HEK293 (cell line): ENCODE results near the gene PNMA8A.
A peak's percentile ranks its signal among the peaks of the same experiment; 100 is the strongest.

ENCODE experiments used
- CTCF ChIA-PET: fragments of 350-600 bp; formaldehyde crosslinking; extraction: SDS; loops from one replicate; lab custom pipeline; 2021; ENCODE audit warnings: antibody characterized with exemption; lab: Yijun Ruan, JAX
- POLR2A ChIA-PET: fragments of 300-600 bp; formaldehyde crosslinking; extraction: SDS; loops from one replicate; lab custom pipeline; 2020; ENCODE audit warnings: antibody characterized with exemption, inconsistent platforms; lab: Yijun Ruan, JAX
- H3K27ac ChIP-seq: fragments of 200-500 bp; sonication (Bioruptor generic); 2 replicates; pipeline ENCODE4 v1.5.1; 2014; ENCODE audit warnings: low read depth, low read length, control low read depth, inconsistent platforms; ENCODE audit errors: extremely low read depth
- H3K36me3 ChIP-seq, 2 experiments: fragments of 200-500 bp in 1 of 2; sonication (Bioruptor generic) in 1 of 2; 1 replicate in 1 of 2; 2 replicates in 1 of 2; pipeline ENCODE4 v1.5.1; 2014 to 2017; ENCODE audit warnings: inconsistent platforms in 2 of 2, low read length in 2 of 2; ENCODE audit not compliant: control insufficient read depth in 2 of 2, insufficient read depth in 1 of 2
- H3K4me1 ChIP-seq: fragments of 200-500 bp; sonication (Bioruptor generic); 2 replicates; pipeline ENCODE4 v1.5.1; 2014; ENCODE audit warnings: mild to moderate bottlenecking, low read length, inconsistent platforms; ENCODE audit not compliant: control insufficient read depth, insufficient read depth
- H3K4me3 ChIP-seq: 2 replicates; pipeline ENCODE4 v1.5.1; 2011; ENCODE audit warnings: low read depth, mild to moderate bottlenecking, control low read depth, low read length, moderate library complexity
- H3K9me3 ChIP-seq: fragments of 200-500 bp; sonication (Bioruptor generic); 2 replicates; pipeline ENCODE4 v1.5.1; 2014; ENCODE audit warnings: low read depth, low read length, inconsistent platforms; ENCODE audit not compliant: control insufficient read depth, insufficient read depth
- BCL11A ChIP-seq: fragments of 450-650 bp; formaldehyde crosslinking; IDR thresholded peaks from 2 replicates; pipeline ENCODE4 v1.5.1; 2016; ENCODE audit warnings: low read depth, missing biosample characterization, missing genetic modification characterization
- KLF10 ChIP-seq: fragments of 450-650 bp; IDR thresholded peaks from 2 replicates; pipeline ENCODE4 v1.5.1; 2018; ENCODE audit warnings: missing biosample characterization, mild to moderate bottlenecking, missing genetic modification characterization
- OSR2 ChIP-seq: fragments of 450-650 bp; formaldehyde crosslinking; IDR thresholded peaks from 2 replicates; pipeline ENCODE4 v1.5.1; 2016; ENCODE audit warnings: missing biosample characterization, missing genetic modification characterization
- SALL2 ChIP-seq: fragments of 450-650 bp; formaldehyde crosslinking; IDR thresholded peaks from 2 replicates; pipeline ENCODE4 v1.5.0; 2017; ENCODE audit warnings: missing biosample characterization, mild to moderate bottlenecking, missing genetic modification characterization, borderline replicate concordance
- YY2 ChIP-seq: fragments of 450-650 bp; formaldehyde crosslinking; IDR thresholded peaks from 2 replicates; pipeline ENCODE4 v1.5.1; 2016; ENCODE audit warnings: missing biosample characterization, missing genetic modification characterization
- ZBTB17 ChIP-seq: fragments of 450-650 bp; formaldehyde crosslinking; IDR thresholded peaks from 2 replicates; pipeline ENCODE4 v1.5.1; 2016; ENCODE audit warnings: missing biosample characterization, missing genetic modification characterization
- ZBTB49 ChIP-seq: fragments of 450-650 bp; formaldehyde crosslinking; IDR thresholded peaks from 2 replicates; pipeline ENCODE4 v1.5.1; 2016; ENCODE audit warnings: missing biosample characterization, missing genetic modification characterization, low read depth
- ZBTB7A ChIP-seq: fragments of 450-650 bp; formaldehyde crosslinking; IDR thresholded peaks from 2 replicates; pipeline ENCODE4 v1.5.1; 2016; ENCODE audit warnings: low read depth, missing biosample characterization, missing genetic modification characterization
- ZFHX2 ChIP-seq: fragments of 450-650 bp; formaldehyde crosslinking; conservative IDR thresholded peaks from 2 replicates; pipeline ENCODE4 v1.5.1; 2016; ENCODE audit warnings: missing biosample characterization, missing genetic modification characterization
- ZNF132 ChIP-seq: fragments of 450-650 bp; formaldehyde crosslinking; IDR thresholded peaks from 2 replicates; pipeline ENCODE4 v1.5.1; 2017; ENCODE audit warnings: missing biosample characterization, missing genetic modification characterization, borderline replicate concordance
- ZNF133 ChIP-seq: fragments of 450-650 bp; formaldehyde crosslinking; IDR thresholded peaks from 2 replicates; pipeline ENCODE4 v1.5.1; 2016; ENCODE audit warnings: missing biosample characterization, missing genetic modification characterization
- ZNF24 ChIP-seq: fragments of 450-650 bp; formaldehyde crosslinking; IDR thresholded peaks from 2 replicates; pipeline ENCODE4 v1.5.1; 2016; ENCODE audit warnings: missing biosample characterization, missing genetic modification characterization
- ZNF302 ChIP-seq: fragments of 450-650 bp; formaldehyde crosslinking; IDR thresholded peaks from 2 replicates; pipeline ENCODE4 v1.5.1; 2016; ENCODE audit warnings: missing biosample characterization, missing genetic modification characterization, low read depth
- ZNF341 ChIP-seq: fragments of 450-650 bp; formaldehyde crosslinking; IDR thresholded peaks from 2 replicates; pipeline ENCODE4; 2016; ENCODE audit warnings: low read depth, missing biosample characterization, missing genetic modification characterization
- ZNF423 ChIP-seq: fragments of 450-650 bp; formaldehyde crosslinking; IDR thresholded peaks from 2 replicates; pipeline ENCODE4 v1.5.1; 2016; ENCODE audit warnings: missing biosample characterization, missing genetic modification characterization
- ZNF548 ChIP-seq: fragments of 450-650 bp; formaldehyde crosslinking; IDR thresholded peaks from 2 replicates; pipeline ENCODE4 v1.5.1; 2016; ENCODE audit warnings: missing biosample characterization, missing genetic modification characterization
- ZNF549 ChIP-seq: fragments of 450-650 bp; IDR thresholded peaks from 2 replicates; pipeline ENCODE4 v1.5.1; 2018; ENCODE audit warnings: missing biosample characterization, missing genetic modification characterization, mild to moderate bottlenecking, inconsistent platforms, moderate library complexity
- ZNF707 ChIP-seq: fragments of 450-650 bp; formaldehyde crosslinking; IDR thresholded peaks from 2 replicates; pipeline ENCODE4 v1.5.1; 2016; ENCODE audit warnings: missing biosample characterization, missing genetic modification characterization
- ZNF792 ChIP-seq: fragments of 450-650 bp; formaldehyde crosslinking; IDR thresholded peaks from 2 replicates; pipeline ENCODE4 v1.5.1; 2016; ENCODE audit warnings: missing biosample characterization, missing genetic modification characterization
- ZSCAN30 ChIP-seq: fragments of 450-650 bp; IDR thresholded peaks from 2 replicates; pipeline ENCODE4 v1.5.1; 2018; ENCODE audit warnings: missing biosample characterization, mild to moderate bottlenecking, missing genetic modification characterization, moderate library complexity
- ZSCAN5A ChIP-seq: fragments of 450-650 bp; formaldehyde crosslinking; IDR thresholded peaks from 2 replicates; pipeline ENCODE4 v1.5.1; 2016; ENCODE audit warnings: missing biosample characterization, missing genetic modification characterization
- TF ChIP-seq, protein P1 (sequence below): fragments of 450-650 bp; formaldehyde crosslinking; IDR thresholded peaks from 2 replicates; pipeline ENCODE4 v1.5.1; 2016; ENCODE audit warnings: missing biosample characterization, missing genetic modification characterization

PNMA8A gene

GRCh38 chr19:46496304-46496703 is 24.9 kb upstream of the PNMA8A start:
- no peak overlapping the region for H3K27ac ChIP-seq
- H3K9me3 ChIP-seq = no peaks in the 10 kb centered on the region
- CTCF ChIA-PET = interaction anchor here (0.6 to 2.4 kb wide), 5 partner anchors 12 to 45 kb away, joined by 3 to 11 read pairs (median 3); no protein-coding TSS in a partner anchor
- POLR2A ChIA-PET = interaction anchor here (0.6 to 1.8 kb wide), 4 partner anchors 83 to 479 kb away, joined by 3 to 4 read pairs (median 3); partner anchors contain the start of gene CCDC8
- no peak overlapping the region for H3K4me3 ChIP-seq
- TF ChIP-seq ZNF133 (tag by site-specific recombination) (no peak), SALL2 (no peak), ZNF423 (no peak), ZNF341 (tag by site-specific recombination) (no peak), ZBTB17 (tag by site-specific recombination) (no peak), ZFHX2 (no peak), ZNF302 (tag by site-specific recombination) (no peak), ZNF132 (no peak), ZNF24 (tag by site-specific recombination) (no peak), ZSCAN30 (no peak), OSR2 (tag by site-specific recombination) (no peak), ZNF792 (tag by site-specific recombination) (no peak), ZNF548 (tag by site-specific recombination) (no peak), ZSCAN5A (tag by site-specific recombination) (no peak), ZBTB7A (tag by site-specific recombination) (no peak), ZBTB49 (tag by site-specific recombination) (no peak)
- TF ChIP-seq, protein P1, sequence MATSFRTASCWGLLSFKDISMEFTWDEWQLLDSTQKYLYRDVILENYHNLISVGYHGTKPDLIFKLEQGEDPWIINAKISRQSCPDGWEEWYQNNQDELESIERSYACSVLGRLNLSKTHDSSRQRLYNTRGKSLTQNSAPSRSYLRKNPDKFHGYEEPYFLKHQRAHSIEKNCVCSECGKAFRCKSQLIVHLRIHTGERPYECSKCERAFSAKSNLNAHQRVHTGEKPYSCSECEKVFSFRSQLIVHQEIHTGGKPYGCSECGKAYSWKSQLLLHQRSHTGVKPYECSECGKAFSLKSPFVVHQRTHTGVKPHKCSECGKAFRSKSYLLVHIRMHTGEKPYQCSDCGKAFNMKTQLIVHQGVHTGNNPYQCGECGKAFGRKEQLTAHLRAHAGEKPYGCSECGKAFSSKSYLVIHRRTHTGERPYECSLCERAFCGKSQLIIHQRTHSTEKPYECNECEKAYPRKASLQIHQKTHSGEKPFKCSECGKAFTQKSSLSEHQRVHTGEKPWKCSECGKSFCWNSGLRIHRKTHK (tag by site-specific recombination) = no peak
- H3K36me3 ChIP-seq = no peaks in the 10 kb centered on the region
- 0 out of 2 replicates have a peak, but pooled peaks cover 3% of the 10 kb centered on the region for H3K4me1 ChIP-seq

- CTCF ChIA-PET = interaction anchor here (0.6 to 2.4 kb wide), 3 partner anchors 14 to 18 kb away, joined by 3 to 11 read pairs (median 3); no protein-coding TSS in a partner anchor
- no peak for TF ChIP-seq ZNF707 (tag by site-specific recombination)
- no peak for TF ChIP-seq BCL11A (tag by site-specific recombination)
- TF ChIP-seq YY2 (tag by site-specific recombination) = no peak
- TF ChIP-seq KLF10 (tag by site-specific recombination) = no peak
- TF ChIP-seq ZNF549 = no peak
- H3K9me3 ChIP-seq = no peaks in the 10 kb centered on the region
- H3K4me1 ChIP-seq = 0 out of 2 replicates have a peak, but pooled peaks cover 3% of the 10 kb centered on the region
- H3K36me3 ChIP-seq = no peaks in the 10 kb centered on the region
- no peak within 1 kb of the TSS for H3K27ac ChIP-seq
- H3K4me3 ChIP-seq = peak within 1 kb of the TSS; percentile 30
- POLR2A ChIA-PET = interaction anchor here (0.6 to 1.8 kb wide), 4 partner anchors 82 to 480 kb away, joined by 3 to 4 read pairs (median 3); partner anchors contain the start of gene CCDC8
Observed at GRCh38 chr19:46495786-46496099, 24.4 kb upstream of the PNMA8A start, which contains the start of gene PNMA8B. Gene PNMA8B, minus strand, starts transcription at chr19:46495867. Its CDS starts 402 bp downstream, at chr19:46495465.
